HEK293T (cell line): ENCODE measurements around the gene KCTD6.

Experiments
- ELF4 ChIP-seq: fragments of 450-650 bp; IDR thresholded peaks from 2 replicates; pipeline ENCODE4 v1.6.1; 2017; ENCODE audit warnings: antibody characterized with exemption
- ZNF384 ChIP-seq: fragments of 450-650 bp; IDR thresholded peaks from 2 replicates; pipeline ENCODE4 v1.6.1; 2016

DNA sequence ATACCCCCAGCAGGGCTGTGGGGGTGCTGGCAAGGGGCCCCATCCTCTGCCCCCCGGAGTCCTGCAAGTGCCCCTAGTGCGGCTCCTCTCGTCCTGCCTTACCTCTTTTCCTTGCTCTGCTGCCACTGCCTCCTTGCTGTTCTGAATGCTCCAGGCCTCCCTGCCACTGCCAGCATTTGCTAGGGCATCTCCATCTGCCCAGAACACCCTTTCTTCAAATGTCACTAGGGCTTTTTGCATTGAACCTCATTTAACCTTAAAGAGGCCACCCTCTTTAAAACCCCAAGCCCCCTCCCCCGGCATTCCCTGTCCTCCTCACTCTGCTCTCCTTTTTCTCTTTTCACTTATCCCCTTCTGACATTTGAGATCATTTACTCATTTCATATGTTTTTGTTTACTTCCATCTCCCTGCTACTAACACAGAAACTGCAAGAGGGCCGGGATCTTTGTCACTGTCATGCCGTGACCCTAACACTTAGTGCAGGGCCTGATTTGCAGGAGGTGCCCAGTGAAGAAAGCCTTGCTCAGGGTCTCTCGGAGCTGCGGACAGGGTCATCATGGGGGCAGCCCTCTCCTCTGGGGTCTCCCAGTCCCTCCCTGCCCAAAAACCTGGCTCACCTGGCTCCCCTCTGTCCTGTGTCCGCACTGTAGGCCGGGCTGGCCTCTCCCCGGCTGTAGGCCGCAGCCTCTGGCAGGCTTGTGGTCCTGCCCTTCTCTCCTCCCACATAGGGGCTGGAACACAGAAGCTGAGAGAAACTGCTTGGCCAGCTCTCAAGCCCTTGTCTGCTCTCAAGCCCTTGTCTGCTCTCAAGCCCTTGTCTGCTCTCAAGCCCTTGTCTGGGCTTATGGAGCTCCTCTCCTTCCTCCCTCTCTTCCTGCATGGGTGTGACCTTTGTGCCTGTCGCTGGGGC is 44.9 kb downstream of the KCTD6 start, which contains the start of gene ACOX2:
- no peak for TF ChIP-seq ELF4
- no peak for TF ChIP-seq ZNF384
